ENCODE results near the gene CCDC177.
A peak's percentile ranks its signal among the peaks of the same experiment; 100 is the strongest.
"Not testable (repeated sequence)": the region's sequence is repeated elsewhere in the genome, so short reads cannot be mapped to it uniquely, and the experiment has no call there.

CCDC177 gene

GRCh38 chr14:69599431-69599830 lies 24.8 kb upstream of the CCDC177 start:
- not testable (repeated sequence) for DNase-seq

- no peak for DNase-seq
These were observed 20.7 kb upstream of the CCDC177 start for GRCh38 chr14:69595336-69595735.

GRCh38 chr14:69594846-69595245 lies 20.2 kb upstream of the CCDC177 start:
- no peak for DNase-seq

- DNase-seq = no peak
These were observed 18.5 kb upstream of the CCDC177 start for GRCh38 chr14:69593018-69593677.

DNA sequence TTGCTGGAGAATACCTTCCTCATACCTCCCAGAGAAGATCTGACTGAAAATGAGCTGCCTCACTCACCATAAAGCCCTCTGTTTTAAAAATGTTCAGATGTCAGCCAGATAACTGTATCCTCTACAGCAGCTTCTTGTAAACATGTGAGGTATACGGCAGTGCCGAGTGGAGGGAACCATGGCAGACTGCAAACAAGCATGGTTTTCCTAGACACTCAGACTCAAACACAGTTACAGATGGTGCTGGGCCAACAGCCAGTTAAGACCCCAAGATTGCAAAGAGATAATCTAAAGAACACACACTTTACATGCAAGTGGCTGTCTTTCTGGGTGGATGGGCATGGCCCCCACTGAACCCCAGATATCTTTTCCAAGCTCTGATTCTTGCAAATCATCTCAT lies 16.6 kb upstream of the CCDC177 start:
- DNase-seq = no peak

- DNase-seq = no peak
These were observed 12.7 kb upstream of the CCDC177 start for GRCh38 chr14:69587389-69587788.

GRCh38 chr14:69586404-69586803 lies 11.7 kb upstream of the CCDC177 start:
- no peak for DNase-seq

- DNase-seq = no peak
These were observed 9.7 kb upstream of the CCDC177 start for GRCh38 chr14:69584389-69584788.

- no peak for DNase-seq
These were observed 8.2 kb upstream of the CCDC177 start for GRCh38 chr14:69582829-69583228.

- DNase-seq = no peak
These were observed 7.5 kb upstream of the CCDC177 start for GRCh38 chr14:69582212-69582611.

GRCh38 chr14:69581316-69581935 lies 6.8 kb upstream of the CCDC177 start:
- no peak for DNase-seq

- peak; percentile 28 to 63 for DNase-seq
These were observed 5.4 kb upstream of the CCDC177 start for GRCh38 chr14:69580009-69580577.

GRCh38 chr14:69579476-69579875 lies 4.8 kb upstream of the CCDC177 start:
- no peak for DNase-seq

- no peak for DNase-seq
These were observed 254 bp upstream of the CCDC177 start for GRCh38 chr14:69574954-69575295.

DNA sequence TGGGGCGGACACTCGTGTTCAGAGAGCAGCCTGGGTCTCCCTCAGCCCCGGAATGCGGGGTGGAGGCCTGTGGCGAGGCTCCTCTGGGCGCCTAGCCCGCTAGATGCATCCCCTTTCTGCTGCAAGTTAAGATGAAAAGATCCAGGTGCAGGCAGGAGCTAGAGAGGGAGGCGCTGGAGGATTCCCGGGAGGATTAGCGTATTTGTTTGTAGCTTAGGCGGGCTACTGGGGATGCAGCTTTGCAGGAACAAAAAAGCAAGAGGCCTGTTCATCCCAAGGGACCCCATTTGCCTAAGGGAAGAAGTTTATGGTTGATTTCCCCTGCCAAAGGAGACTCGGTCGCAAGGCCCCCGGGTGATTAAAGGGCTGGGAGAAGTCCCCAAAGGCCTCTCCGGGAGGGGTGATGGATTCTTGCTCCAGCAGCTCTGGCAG lies 824 bp downstream of the CCDC177 start:
- DNase-seq = no peak

DNA sequence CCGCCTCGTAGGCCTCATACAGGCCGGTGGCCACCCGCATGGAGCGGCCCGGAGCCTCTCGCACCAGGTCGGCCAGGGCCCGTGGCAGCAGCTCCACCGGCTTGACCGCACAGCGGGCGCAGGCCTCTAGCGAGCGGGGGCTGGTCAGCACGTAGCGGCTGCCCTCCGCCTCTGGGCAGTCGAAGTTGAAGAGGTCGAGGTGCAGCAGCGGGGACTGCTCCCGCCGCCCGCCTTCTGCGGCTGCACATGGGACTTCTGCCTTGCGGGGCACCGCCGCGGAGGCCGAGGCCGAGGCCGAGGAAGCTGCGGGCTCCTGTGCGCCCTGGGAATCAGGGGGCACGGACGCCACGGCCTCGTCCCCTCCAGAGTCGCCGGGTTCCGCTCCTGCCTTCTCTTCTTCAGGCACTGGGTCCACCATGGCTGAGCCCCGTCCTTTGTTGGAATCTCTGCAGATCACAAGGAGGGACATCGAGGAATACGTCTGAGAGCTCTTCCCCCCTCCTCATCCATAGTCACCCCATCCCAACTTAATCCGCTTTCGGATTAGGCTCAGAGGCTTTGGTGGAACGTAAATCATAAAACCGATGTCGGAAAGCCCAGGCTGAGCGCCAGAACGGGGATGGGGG lies 1.4 kb downstream of the CCDC177 start:
- no peak for DNase-seq

DNA sequence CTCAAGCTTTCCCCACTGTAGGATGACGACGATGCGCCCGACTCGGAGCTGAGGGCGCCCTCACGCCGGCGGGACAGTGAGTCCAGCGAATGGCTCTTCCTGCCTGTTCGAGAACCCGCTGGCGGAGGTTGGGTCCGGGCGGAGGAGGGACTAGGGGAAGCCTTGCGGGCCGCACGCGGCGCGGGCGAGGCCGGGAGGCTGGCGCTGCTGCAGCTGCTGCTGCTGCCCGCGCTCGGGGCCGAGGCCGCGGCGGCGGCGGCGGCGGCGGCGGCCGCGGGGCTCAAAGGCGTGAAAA lies 1.9 kb downstream of the CCDC177 start:
- DNase-seq = no peak

GRCh38 chr14:69572030-69572840 lies 2.4 kb downstream of the CCDC177 start:
- DNase-seq = peak; percentile 43 to 74

DNA sequence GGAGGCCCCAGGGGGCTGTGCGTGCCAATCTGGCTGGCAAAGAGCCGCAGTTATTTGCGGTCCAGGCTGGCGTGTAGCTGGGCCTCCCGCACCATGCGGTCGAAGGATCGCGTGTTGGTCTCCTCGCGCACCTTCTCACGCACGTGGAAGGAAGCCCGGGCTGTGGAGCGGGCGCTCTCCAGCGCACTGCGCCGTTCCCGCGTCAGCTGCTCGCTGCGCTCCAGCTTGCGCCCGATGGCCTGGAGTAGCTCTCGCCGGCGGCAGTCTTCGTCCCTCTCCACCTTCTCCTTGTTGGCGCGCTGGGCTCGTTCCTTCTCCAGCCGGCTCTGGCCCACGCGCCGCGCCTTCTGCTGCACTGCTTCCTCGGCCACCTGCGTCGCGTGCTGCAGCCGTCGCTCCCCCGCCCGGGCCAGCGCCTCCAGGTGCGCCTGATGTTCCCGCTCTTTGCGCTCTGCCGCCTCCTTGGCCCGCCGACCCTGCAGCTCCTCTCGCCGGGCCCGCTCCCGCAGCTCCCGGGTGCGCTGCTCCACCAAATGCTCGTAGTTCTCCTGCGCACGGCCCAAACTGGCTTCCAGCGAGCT lies 3.1 kb downstream of the CCDC177 start:
- no peak for DNase-seq

- no peak for DNase-seq
These were observed 3.8 kb downstream of the CCDC177 start for GRCh38 chr14:69570836-69571330.

- DNase-seq = no peak
These were observed 4.8 kb downstream of the CCDC177 start for GRCh38 chr14:69569859-69570258.

GRCh38 chr14:69567563-69567962 lies 7.1 kb downstream of the CCDC177 start:
- DNase-seq = no peak

- no peak for DNase-seq
These were observed 12.8 kb downstream of the CCDC177 start for GRCh38 chr14:69561893-69562292.
